ENCODE measurements around the gene AHCY.
A peak's percentile ranks its signal among the peaks of the same experiment; 100 is the strongest.

GRCh38 chr20:34302723-34303533 is at the start of gene AHCY:
- TF ChIP-seq TAF1 (IDR thresholded peaks at IDR 0.05; ENCODE audit: borderline replicate concordance, low read depth, low read length), result peak; percentile 85
- TF ChIP-seq POLR2AphosphoS5 (IDR thresholded peaks at IDR 0.05; ENCODE audit: low read depth, low read length), result peak; percentile 59; the same call in 1 of the 2 replicates

Measured in GM12892 (cell line).